ENCODE results near the gene LHFPL6.

The LHFPL6 gene

GRCh38 chr13:39563470-39563735 lies 39.6 kb downstream of the LHFPL6 start:
- H3K4me3 ChIP-seq (ENCODE audit: low read depth, low read length): no peak overlapping the region

GRCh38 chr13:39561971-39562370 lies 41.0 kb downstream of the LHFPL6 start:
- no peak for DNase-seq (ENCODE audit: low read depth)
- H3K4me3 ChIP-seq (ENCODE audit: low read depth, low read length): no peak overlapping the region

More at GRCh38 chr13:39563470-39563735, 39.6 kb downstream of the LHFPL6 start:
- DNase-seq (ENCODE audit: low read depth): no peak

GRCh38 chr13:39559847-39560246 lies 43.1 kb downstream of the LHFPL6 start:
- DNase-seq (ENCODE audit: low read depth): no peak
- H3K4me3 ChIP-seq (ENCODE audit: low read depth, low read length): no peak overlapping the region

- H3K4me3 ChIP-seq (ENCODE audit: low read depth, low read length): no peak overlapping the region
- no peak for DNase-seq (ENCODE audit: low read depth)
Observed at GRCh38 chr13:39557285-39557955, 45.6 kb downstream of the LHFPL6 start.

GRCh38 chr13:39556866-39557265 lies 46.1 kb downstream of the LHFPL6 start:
- no peak for DNase-seq (ENCODE audit: low read depth)
- no peak overlapping the region for H3K4me3 ChIP-seq (ENCODE audit: low read depth, low read length)

- no peak overlapping the region for H3K4me3 ChIP-seq (ENCODE audit: low read depth, low read length)
- no peak for DNase-seq (ENCODE audit: low read depth)
Observed at GRCh38 chr13:39554371-39554770, 48.6 kb downstream of the LHFPL6 start.

GRCh38 chr13:39552246-39552645 lies 50.7 kb downstream of the LHFPL6 start:
- no peak overlapping the region for H3K4me3 ChIP-seq (ENCODE audit: low read depth, low read length)
- no peak for DNase-seq (ENCODE audit: low read depth)

GRCh38 chr13:39550931-39551330 lies 52.1 kb downstream of the LHFPL6 start:
- no peak for DNase-seq (ENCODE audit: low read depth)
- H3K4me3 ChIP-seq (ENCODE audit: low read depth, low read length): no peak overlapping the region

GRCh38 chr13:39547108-39547507 lies 55.9 kb downstream of the LHFPL6 start:
- no peak for DNase-seq (ENCODE audit: low read depth)
- no peak overlapping the region for H3K4me3 ChIP-seq (ENCODE audit: low read depth, low read length)

- no peak for DNase-seq (ENCODE audit: low read depth)
- H3K4me3 ChIP-seq (ENCODE audit: low read depth, low read length): no peak overlapping the region
Observed at GRCh38 chr13:39542361-39542760, 60.6 kb downstream of the LHFPL6 start.

GRCh38 chr13:39540929-39541605 lies 61.9 kb downstream of the LHFPL6 start:
- H3K4me3 ChIP-seq (ENCODE audit: low read depth, low read length): no peak overlapping the region
- no peak for DNase-seq (ENCODE audit: low read depth)

- no peak overlapping the region for H3K4me3 ChIP-seq (ENCODE audit: low read depth, low read length)
- no peak for DNase-seq (ENCODE audit: low read depth)
Observed at GRCh38 chr13:39538816-39539790, 63.9 kb downstream of the LHFPL6 start.

GRCh38 chr13:39536906-39537305 lies 66.1 kb downstream of the LHFPL6 start:
- no peak for DNase-seq (ENCODE audit: low read depth)
- no peak overlapping the region for H3K4me3 ChIP-seq (ENCODE audit: low read depth, low read length)

GRCh38 chr13:39536274-39536673 lies 66.7 kb downstream of the LHFPL6 start:
- DNase-seq (ENCODE audit: low read depth): no peak
- H3K4me3 ChIP-seq (ENCODE audit: low read depth, low read length): no peak overlapping the region

GRCh38 chr13:39533651-39534150 lies 69.3 kb downstream of the LHFPL6 start:
- H3K4me3 ChIP-seq (ENCODE audit: low read depth, low read length): no peak overlapping the region
- DNase-seq (ENCODE audit: low read depth): no peak

GRCh38 chr13:39531646-39532045 lies 71.3 kb downstream of the LHFPL6 start:
- no peak overlapping the region for H3K4me3 ChIP-seq (ENCODE audit: low read depth, low read length)
- peak; percentile 31 for DNase-seq (ENCODE audit: low read depth)

- DNase-seq (ENCODE audit: low read depth): no peak
Observed at GRCh38 chr13:39530916-39531315, 72.1 kb downstream of the LHFPL6 start.

GRCh38 chr13:39528661-39528980 lies 74.4 kb downstream of the LHFPL6 start:
- no peak overlapping the region for H3K4me3 ChIP-seq (ENCODE audit: low read depth, low read length)
- DNase-seq (ENCODE audit: low read depth): no peak

More at GRCh38 chr13:39530916-39531315, 72.1 kb downstream of the LHFPL6 start:
- no peak overlapping the region for H3K4me3 ChIP-seq (ENCODE audit: low read depth, low read length)

- DNase-seq (ENCODE audit: low read depth): peak; percentile 89
- no peak overlapping the region for H3K4me3 ChIP-seq (ENCODE audit: low read depth, low read length)
Observed at GRCh38 chr13:39527961-39528660, 74.9 kb downstream of the LHFPL6 start.

GRCh38 chr13:39527301-39527700 lies 75.7 kb downstream of the LHFPL6 start:
- DNase-seq (ENCODE audit: low read depth): no peak
- no peak overlapping the region for H3K4me3 ChIP-seq (ENCODE audit: low read depth, low read length)

All from skeletal muscle cell (primary cell).